Subcutaneous abdominal adipose tissue (tissue), 5 donors: ENCODE measurements around the gene HDAC7.
A peak's percentile ranks its signal among the peaks of the same experiment; 100 is the strongest.
"Not testable (repeated sequence)": the region's sequence is repeated elsewhere in the genome, so short reads cannot be mapped to it uniquely, and the experiment has no call there.

Experiments
- H3K27ac ChIP-seq: one replicate; pipeline ENCODE4 v1.7.0; 2013; ENCODE audit warnings: low read depth, mild to moderate bottlenecking, inconsistent platforms, low read length, moderate library complexity
- H3K27me3 ChIP-seq, 5 donors: one replicate each; pipeline ENCODE4 v1.7.0; 2013; ENCODE audit warnings: low read length in 5 of 5, inconsistent platforms in 1 of 5; ENCODE audit not compliant: control insufficient read depth in 5 of 5, insufficient read depth in 4 of 5
- H3K36me3 ChIP-seq, 5 donors: one replicate each; pipeline ENCODE4 v1.7.0; 2013; ENCODE audit warnings: low read length in 5 of 5; ENCODE audit not compliant: control insufficient read depth in 5 of 5, insufficient read depth in 5 of 5
- H3K4me1 ChIP-seq, 5 donors: one replicate each; pipeline ENCODE4 v1.7.0; 2013; ENCODE audit warnings: low read length in 5 of 5, mild to moderate bottlenecking in 3 of 5, moderate library complexity in 1 of 5; ENCODE audit not compliant: control insufficient read depth in 5 of 5, insufficient read depth in 5 of 5
- H3K4me3 ChIP-seq, 5 donors: one replicate each; pipeline ENCODE4 v1.7.0; 2013; ENCODE audit warnings: low read length in 5 of 5, low read depth in 1 of 5
- H3K9ac ChIP-seq, 5 donors: one replicate each; pipeline ENCODE4 v1.7.0; 2013; ENCODE audit warnings: low read length in 5 of 5, mild to moderate bottlenecking in 4 of 5, moderate library complexity in 3 of 5
- H3K9me3 ChIP-seq, 5 donors: one replicate each; pipeline ENCODE4 v1.7.0; 2013; ENCODE audit warnings: low read length in 5 of 5; ENCODE audit not compliant: control insufficient read depth in 5 of 5
- donor health status: healthy.
- donor health status: healthy.
- donor health status: healthy.
- donor health status: healthy.
- donor health status: healthy.

Gene HDAC7

GRCh38 chr12:47849261-47849660 is 29.6 kb upstream of the HDAC7 start:
- no peak overlapping the region for H3K4me3 ChIP-seq
- H3K9ac ChIP-seq, result no peak overlapping the region
- no peaks in the 10 kb centered on the region for H3K36me3 ChIP-seq
- peaks cover 5 to 26% (median 20%) of the 10 kb centered on the region in 5 donors for H3K4me1 ChIP-seq
- H3K9me3 ChIP-seq, result no peaks in the 10 kb centered on the region
- no peaks in the 10 kb centered on the region for H3K27me3 ChIP-seq
- no peak overlapping the region for H3K27ac ChIP-seq

GRCh38 chr12:47848853-47849252 is 29.1 kb upstream of the HDAC7 start:
- no peaks in the 10 kb centered on the region for H3K36me3 ChIP-seq
- H3K4me3 ChIP-seq, result no peak overlapping the region
- H3K27ac ChIP-seq, result no peak overlapping the region
- no peak overlapping the region for H3K9ac ChIP-seq
- H3K9me3 ChIP-seq, result no peaks in the 10 kb centered on the region
- no peaks in the 10 kb centered on the region for H3K27me3 ChIP-seq
- H3K4me1 ChIP-seq, result peaks cover 5 to 29% (median 23%) of the 10 kb centered on the region in 5 donors

GRCh38 chr12:47846294-47846996 is 26.7 kb upstream of the HDAC7 start:
- Histone ChIP-seq H3K36me3 (no peaks in the 10 kb centered on the region), H3K9me3 (no peaks in the 10 kb centered on the region), H3K4me3 (no peak overlapping the region)

GRCh38 chr12:47845081-47845480 is 25.4 kb upstream of the HDAC7 start:
- no peaks in the 10 kb centered on the region for H3K27me3 ChIP-seq
- H3K27ac ChIP-seq, result no peak overlapping the region
- no peaks in the 10 kb centered on the region for H3K36me3 ChIP-seq
- peak overlapping the region in 2 of 5 donors; percentile 10 to 38 for H3K4me3 ChIP-seq
- peaks cover 2 to 17% (median 12%) of the 10 kb centered on the region in 5 donors for H3K4me1 ChIP-seq
- no peak overlapping the region for H3K9ac ChIP-seq
- no peaks in the 10 kb centered on the region for H3K9me3 ChIP-seq

More at GRCh38 chr12:47846294-47846996, 26.7 kb upstream of the HDAC7 start:
- Histone ChIP-seq H3K9ac (no peak overlapping the region), H3K27me3 (no peaks in the 10 kb centered on the region), H3K4me1 (peaks cover 2 to 17% (median 12%) of the 10 kb centered on the region in 5 donors), H3K27ac (no peak overlapping the region)

GRCh38 chr12:47844264-47845019 is 24.7 kb upstream of the HDAC7 start:
- no peak overlapping the region for H3K27ac ChIP-seq

GRCh38 chr12:47843226-47843980 is 23.7 kb upstream of the HDAC7 start:
- Histone ChIP-seq H3K36me3 (no peaks in the 10 kb centered on the region), H3K9me3 (no peaks in the 10 kb centered on the region), H3K9ac (no peak overlapping the region), H3K27ac (no peak overlapping the region), H3K4me1 (peaks cover 2 to 16% (median 12%) of the 10 kb centered on the region in 5 donors), H3K4me3 (no peak overlapping the region), H3K27me3 (no peaks in the 10 kb centered on the region)

More at GRCh38 chr12:47844264-47845019, 24.7 kb upstream of the HDAC7 start:
- no peaks in the 10 kb centered on the region for H3K27me3 ChIP-seq
- peak overlapping the region in 3 of 5 donors; percentile 10 to 38 (median 13) for H3K4me3 ChIP-seq
- peak overlapping the region in 1 of 5 donors; percentile 47 for H3K9ac ChIP-seq
- peaks cover 2 to 17% (median 12%) of the 10 kb centered on the region in 5 donors for H3K4me1 ChIP-seq
- H3K36me3 ChIP-seq, result no peaks in the 10 kb centered on the region
- H3K9me3 ChIP-seq, result no peaks in the 10 kb centered on the region

- H3K27me3 ChIP-seq, H3K9ac ChIP-seq, H3K36me3 ChIP-seq, H3K9me3 ChIP-seq, H3K27ac ChIP-seq, H3K4me3 ChIP-seq: not testable (repeated sequence)
- H3K4me1 ChIP-seq, result peaks cover 2 to 16% (median 12%) of the 10 kb centered on the region in 5 donors
These were observed 22.8 kb upstream of the HDAC7 start for GRCh38 chr12:47842543-47842942.

GRCh38 chr12:47841910-47842309 is 22.2 kb upstream of the HDAC7 start:
- H3K27ac ChIP-seq, result no peak overlapping the region
- H3K9me3 ChIP-seq, result no peaks in the 10 kb centered on the region
- no peak overlapping the region for H3K9ac ChIP-seq
- H3K4me1 ChIP-seq, result peaks cover 2 to 16% (median 14%) of the 10 kb centered on the region in 5 donors
- no peaks in the 10 kb centered on the region for H3K27me3 ChIP-seq
- no peaks in the 10 kb centered on the region for H3K36me3 ChIP-seq
- no peak overlapping the region for H3K4me3 ChIP-seq

- Histone ChIP-seq H3K4me1 (peaks cover 2 to 16% (median 14%) of the 10 kb centered on the region in 5 donors), H3K9ac (no peak overlapping the region), H3K4me3 (no peak overlapping the region), H3K9me3 (no peaks in the 10 kb centered on the region), H3K27me3 (no peaks in the 10 kb centered on the region), H3K27ac (no peak overlapping the region), H3K36me3 (no peaks in the 10 kb centered on the region)
These were observed 21.8 kb upstream of the HDAC7 start for GRCh38 chr12:47841501-47841900.
